Keratinocyte (primary cell): Measurements from ENCODE around the gene STK40.

Experiments
- CTCF ChIP-seq, 3 experiments: IDR thresholded peaks in 1 of 3; conservative IDR thresholded peaks in 1 of 3; optimal IDR thresholded peaks in 1 of 3; 2 replicates in 2 of 3; 3 replicates in 1 of 3; pipeline versions ENCODE3 to v1.5.1; 2011; ENCODE audit warnings: low read length in 3 of 3, mild to moderate bottlenecking in 3 of 3, moderate library complexity in 2 of 3, control low read depth in 1 of 3, inconsistent platforms in 1 of 3; ENCODE audit not compliant: insufficient read depth in 2 of 3; ENCODE audit errors: extremely low read depth in 1 of 3
- EZH2 ChIP-seq: IDR thresholded peaks from one replicate; pipeline ENCODE4 v1.6.1; 2012; ENCODE audit warnings: inconsistent platforms, mild to moderate bottlenecking, low read length, moderate library complexity

GRCh38 chr1:36400825-36401601 is 15.3 kb upstream of the STK40 start:
- TF ChIP-seq CTCF (optimal IDR thresholded peaks at IDR 0.05 in 1 of 3, IDR thresholded peaks at IDR 0.05 in 1 of 3, conservative IDR thresholded peaks at IDR 0.05 in 1 of 3; ENCODE audit: extremely low read depth in 1 of 3, insufficient read depth in 2 of 3, low read length in 3 of 3) (no peak), EZH2 (no peak)
